Lower leg skin (tissue), 3 donors: ENCODE measurements around the gene FLNB.

Experiments
- POLR2A ChIP-seq, 2 donors: fragments of 450-650 bp; IDR thresholded peaks; one replicate each; pipeline ENCODE4 v1.6.1; 2016 to 2017; ENCODE audit warnings: antibody characterized with exemption in 2 of 2, mild to moderate bottlenecking in 1 of 2, moderate library complexity in 1 of 2
- TF ChIP-seq, protein P1 (sequence below), 3 donors: fragments of 450-650 bp; IDR thresholded peaks; one replicate each; pipeline ENCODE4 v1.5.1; 2016; ENCODE audit warnings: antibody characterized with exemption in 3 of 3, mild to moderate bottlenecking in 3 of 3, moderate library complexity in 2 of 3

DNA sequence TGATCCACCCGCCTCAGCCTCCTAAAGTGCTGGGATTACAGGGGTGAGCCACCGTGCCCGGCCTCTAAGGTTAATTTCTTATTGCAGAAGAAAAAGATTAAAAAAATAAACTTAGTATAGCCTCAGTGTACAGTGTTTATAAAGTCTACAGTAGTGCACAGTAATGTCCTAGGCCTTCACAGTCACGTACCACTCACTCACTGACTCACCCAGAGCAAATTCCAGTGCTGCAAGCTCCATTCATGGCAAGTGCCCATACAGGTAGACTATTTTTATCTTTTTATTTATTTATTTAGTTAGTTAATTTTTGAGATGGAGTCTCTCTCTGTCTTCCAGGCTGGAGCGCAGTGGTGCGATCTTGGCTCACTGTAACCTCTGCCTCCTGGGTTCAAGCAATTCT is 3.2 kb upstream of the FLNB start:
- TF ChIP-seq POLR2A (IDR thresholded peaks at IDR 0.05), result no peak
- TF ChIP-seq, protein P1, sequence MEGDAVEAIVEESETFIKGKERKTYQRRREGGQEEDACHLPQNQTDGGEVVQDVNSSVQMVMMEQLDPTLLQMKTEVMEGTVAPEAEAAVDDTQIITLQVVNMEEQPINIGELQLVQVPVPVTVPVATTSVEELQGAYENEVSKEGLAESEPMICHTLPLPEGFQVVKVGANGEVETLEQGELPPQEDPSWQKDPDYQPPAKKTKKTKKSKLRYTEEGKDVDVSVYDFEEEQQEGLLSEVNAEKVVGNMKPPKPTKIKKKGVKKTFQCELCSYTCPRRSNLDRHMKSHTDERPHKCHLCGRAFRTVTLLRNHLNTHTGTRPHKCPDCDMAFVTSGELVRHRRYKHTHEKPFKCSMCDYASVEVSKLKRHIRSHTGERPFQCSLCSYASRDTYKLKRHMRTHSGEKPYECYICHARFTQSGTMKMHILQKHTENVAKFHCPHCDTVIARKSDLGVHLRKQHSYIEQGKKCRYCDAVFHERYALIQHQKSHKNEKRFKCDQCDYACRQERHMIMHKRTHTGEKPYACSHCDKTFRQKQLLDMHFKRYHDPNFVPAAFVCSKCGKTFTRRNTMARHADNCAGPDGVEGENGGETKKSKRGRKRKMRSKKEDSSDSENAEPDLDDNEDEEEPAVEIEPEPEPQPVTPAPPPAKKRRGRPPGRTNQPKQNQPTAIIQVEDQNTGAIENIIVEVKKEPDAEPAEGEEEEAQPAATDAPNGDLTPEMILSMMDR (IDR thresholded peaks at IDR 0.05), result no peak
